Measurements from ENCODE around the gene GNB2.

GNB2 gene

GRCh38 chr7:100726996-100727761 lies 53.6 kb downstream of the GNB2 start:
- H3K4me1 ChIP-seq (ENCODE audit: control insufficient read depth, insufficient read depth, low read length): peaks cover 24% of the 10 kb centered on the region
- no peaks in the 10 kb centered on the region for H3K36me3 ChIP-seq (ENCODE audit: insufficient read depth, low read length)
- no peak overlapping the region for H3K4me2 ChIP-seq (ENCODE audit: low read length)
- peaks cover 24% of the 10 kb centered on the region for H3K27me3 ChIP-seq (ENCODE audit: control insufficient read depth, insufficient read depth, low read length)
- H3K9me3 ChIP-seq (replicated peaks; ENCODE audit: low read length): no peaks in the 10 kb centered on the region
- no peak overlapping the region for H3K9ac ChIP-seq (ENCODE audit: low read depth, low read length)
- H3K4me3 ChIP-seq (ENCODE audit: low read length): no peak overlapping the region

GRCh38 chr7:100728196-100728595 lies 54.7 kb downstream of the GNB2 start:
- Histone ChIP-seq H3K9me3 (replicated peaks; ENCODE audit: low read length) (no peaks in the 10 kb centered on the region), H3K4me3 (ENCODE audit: low read length) (no peak overlapping the region), H3K4me1 (ENCODE audit: control insufficient read depth, insufficient read depth, low read length) (peaks cover 24% of the 10 kb centered on the region), H3K4me2 (ENCODE audit: low read length) (no peak overlapping the region), H3K27me3 (ENCODE audit: control insufficient read depth, insufficient read depth, low read length) (peaks cover 15% of the 10 kb centered on the region), H3K36me3 (ENCODE audit: insufficient read depth, low read length) (no peaks in the 10 kb centered on the region), H3K9ac (ENCODE audit: low read depth, low read length) (no peak overlapping the region)

Data from skeletal muscle satellite cell (primary cell).